Measurements from ENCODE around the gene GREB1. TPM values are rescaled to one million over a fixed set of nuclear protein-coding genes. Genes with fewer than 3 reads are reported as not detected.

Gene GREB1
- total RNA-seq, 1 experiment from 2014 or later = 6.2 TPM

DNA sequence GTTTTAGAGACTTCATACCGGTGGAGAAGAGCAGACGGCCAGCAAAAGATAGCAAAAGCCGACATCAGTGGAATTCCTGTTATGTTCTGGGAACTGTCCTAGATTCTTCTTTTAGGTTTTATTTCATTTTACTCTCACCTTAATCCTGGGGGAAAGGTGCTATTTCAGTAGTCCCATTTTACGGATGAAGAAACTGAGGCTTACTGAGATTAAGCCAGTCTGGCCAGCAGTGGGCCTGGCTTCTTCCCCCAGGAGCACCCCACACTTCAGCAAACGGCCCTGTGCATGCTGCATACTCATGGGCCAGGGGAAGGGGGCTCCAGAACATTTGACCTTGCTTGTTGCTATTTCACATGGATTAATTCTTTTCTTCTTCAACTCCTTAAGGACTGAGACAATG lies 79.5 kb downstream of the GREB1 start:
- H3K27ac ChIP-seq (ENCODE audit: low read depth, low read length) = no peak overlapping the region
- intact Hi-C loops (cut with micrococcal nuclease) = no loop called here
- no TSS peak for BruUV-seq (replicated peaks)
- no peaks in the 10 kb centered on the region for H4K20me1 ChIP-seq (ENCODE audit: insufficient read depth)
- ATAC-seq (no peak), DNase-seq (ENCODE audit: low read depth, low spot score) (no peak)
- no peaks in the 10 kb centered on the region for H3K9me2 ChIP-seq (ENCODE audit: insufficient read depth)
- H2AFZ ChIP-seq (ENCODE audit: low read depth, low read length, poor library complexity, severe bottlenecking) = no peak overlapping the region
- H3K4me2 ChIP-seq (ENCODE audit: low read length) = no peak overlapping the region
- no peaks in the 10 kb centered on the region for H3K79me2 ChIP-seq (ENCODE audit: insufficient read depth, low read length)
- no peaks in the 10 kb centered on the region for H3K9me3 ChIP-seq (ENCODE audit: control insufficient read depth in 1 of 2, insufficient read depth in 1 of 2, low read depth in 1 of 2, low read length in 2 of 2)
- POLR2A ChIA-PET = no interaction called here
- no peak overlapping the region for H3K4me3 ChIP-seq (replicated peaks in 1 of 2; ENCODE audit: low read depth in 1 of 2, low read length in 2 of 2)
- CTCF ChIA-PET = no interaction called here
- TF ChIP-seq ZNF274 (IDR thresholded peaks at IDR 0.05; ENCODE audit: low read depth, low read length) = no peak
- TF ChIP-seq CBX3 (IDR thresholded peaks at IDR 0.05; ENCODE audit: low read depth) = no peak
- no peak for TF ChIP-seq RAD21 (IDR thresholded peaks at IDR 0.05; ENCODE audit: low read depth)
- no peak for TF ChIP-seq ELF1 (IDR thresholded peaks at IDR 0.05; ENCODE audit: borderline replicate concordance, low read depth)
- TF ChIP-seq FOSL1 (IDR thresholded peaks at IDR 0.05; ENCODE audit: low read depth) = no peak
- TF ChIP-seq JUND (IDR thresholded peaks at IDR 0.05) = no peak
- no peak for TF ChIP-seq POLR2A (IDR thresholded peaks at IDR 0.05; ENCODE audit: borderline replicate concordance, extremely low read depth, insufficient read depth, insufficient read length)
- no peak for TF ChIP-seq SIN3A (IDR thresholded peaks at IDR 0.05; ENCODE audit: low read depth)
- TF ChIP-seq, protein P1, sequence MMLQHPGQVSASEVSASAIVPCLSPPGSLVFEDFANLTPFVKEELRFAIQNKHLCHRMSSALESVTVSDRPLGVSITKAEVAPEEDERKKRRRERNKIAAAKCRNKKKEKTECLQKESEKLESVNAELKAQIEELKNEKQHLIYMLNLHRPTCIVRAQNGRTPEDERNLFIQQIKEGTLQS (IDR thresholded peaks at IDR 0.05) = no peak
- TF ChIP-seq EZH2 (IDR thresholded peaks at IDR 0.05) = no peak
- TF ChIP-seq YY1 (IDR thresholded peaks at IDR 0.05; ENCODE audit: extremely low read depth, insufficient replicate concordance, low read depth, low read length) = no peak
- no peak for TF ChIP-seq TCF7L2 (IDR thresholded peaks at IDR 0.05; ENCODE audit: borderline replicate concordance, extremely low read depth, insufficient read depth, insufficient read length)
- no peak for TF ChIP-seq SP1 (IDR thresholded peaks at IDR 0.05; ENCODE audit: low read depth)
- TF ChIP-seq, protein P2, sequence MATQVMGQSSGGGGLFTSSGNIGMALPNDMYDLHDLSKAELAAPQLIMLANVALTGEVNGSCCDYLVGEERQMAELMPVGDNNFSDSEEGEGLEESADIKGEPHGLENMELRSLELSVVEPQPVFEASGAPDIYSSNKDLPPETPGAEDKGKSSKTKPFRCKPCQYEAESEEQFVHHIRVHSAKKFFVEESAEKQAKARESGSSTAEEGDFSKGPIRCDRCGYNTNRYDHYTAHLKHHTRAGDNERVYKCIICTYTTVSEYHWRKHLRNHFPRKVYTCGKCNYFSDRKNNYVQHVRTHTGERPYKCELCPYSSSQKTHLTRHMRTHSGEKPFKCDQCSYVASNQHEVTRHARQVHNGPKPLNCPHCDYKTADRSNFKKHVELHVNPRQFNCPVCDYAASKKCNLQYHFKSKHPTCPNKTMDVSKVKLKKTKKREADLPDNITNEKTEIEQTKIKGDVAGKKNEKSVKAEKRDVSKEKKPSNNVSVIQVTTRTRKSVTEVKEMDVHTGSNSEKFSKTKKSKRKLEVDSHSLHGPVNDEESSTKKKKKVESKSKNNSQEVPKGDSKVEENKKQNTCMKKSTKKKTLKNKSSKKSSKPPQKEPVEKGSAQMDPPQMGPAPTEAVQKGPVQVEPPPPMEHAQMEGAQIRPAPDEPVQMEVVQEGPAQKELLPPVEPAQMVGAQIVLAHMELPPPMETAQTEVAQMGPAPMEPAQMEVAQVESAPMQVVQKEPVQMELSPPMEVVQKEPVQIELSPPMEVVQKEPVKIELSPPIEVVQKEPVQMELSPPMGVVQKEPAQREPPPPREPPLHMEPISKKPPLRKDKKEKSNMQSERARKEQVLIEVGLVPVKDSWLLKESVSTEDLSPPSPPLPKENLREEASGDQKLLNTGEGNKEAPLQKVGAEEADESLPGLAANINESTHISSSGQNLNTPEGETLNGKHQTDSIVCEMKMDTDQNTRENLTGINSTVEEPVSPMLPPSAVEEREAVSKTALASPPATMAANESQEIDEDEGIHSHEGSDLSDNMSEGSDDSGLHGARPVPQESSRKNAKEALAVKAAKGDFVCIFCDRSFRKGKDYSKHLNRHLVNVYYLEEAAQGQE (IDR thresholded peaks at IDR 0.05; ENCODE audit: low read depth) = no peak
- no peak for TF ChIP-seq POLR2AphosphoS5 (IDR thresholded peaks at IDR 0.05; ENCODE audit: low read depth, low read length)
- no peak for TF ChIP-seq EGR1 (IDR thresholded peaks at IDR 0.05; ENCODE audit: low read depth)
- no peak for TF ChIP-seq CEBPB (IDR thresholded peaks at IDR 0.05; ENCODE audit: low read depth)
- no peak for TF ChIP-seq SRF (IDR thresholded peaks at IDR 0.05; ENCODE audit: low read depth)
- peaks cover 0 to 5% of the 10 kb centered on the region in 2 experiments; a peak in 2 of 4 replicates for H3K4me1 ChIP-seq (ENCODE audit: control insufficient read depth in 1 of 2, insufficient read depth in 2 of 2, low read length in 2 of 2)
- RAD21 ChIA-PET (ENCODE audit: low non-redundant PET in 1 of 2, low total read pairs in 2 of 2, uncharacterized antibody in 2 of 2, unreplicated experiment in 2 of 2) = no interaction called here
- no peaks in the 10 kb centered on the region for H3K36me3 ChIP-seq (ENCODE audit: control insufficient read depth in 1 of 2, insufficient read depth in 2 of 2, low read length in 2 of 2)
- no peak overlapping the region for H3K9ac ChIP-seq (ENCODE audit: low read length)
- no peaks in the 10 kb centered on the region for H3K27me3 ChIP-seq (ENCODE audit: insufficient read depth, low read length)
